ENCODE results near the gene CDH4.

DNA sequence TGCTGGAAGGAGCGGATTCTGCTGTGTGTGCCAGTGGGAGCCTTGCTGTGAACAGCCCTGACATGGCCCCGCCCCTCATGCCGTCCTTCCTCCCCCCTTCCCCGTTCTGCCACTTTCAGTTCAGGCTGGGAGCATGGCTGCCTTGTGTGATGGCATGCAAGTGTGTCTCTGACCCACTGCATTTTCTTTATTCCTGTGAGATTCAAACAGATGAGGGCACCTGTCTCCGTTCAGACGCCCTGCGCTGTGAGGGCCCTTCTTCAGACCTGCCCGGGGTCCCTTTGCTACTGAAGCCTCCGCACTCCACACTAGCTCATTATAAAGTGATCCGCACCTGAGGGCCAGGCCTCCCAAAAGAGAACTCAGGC is 725.3 kb downstream of the CDH4 start:
- TF ChIP-seq CTCF (IDR thresholded peaks at IDR 0.05) (no peak), PREB (CRISPR knock-in tag; IDR thresholded peaks at IDR 0.05; ENCODE audit: borderline replicate concordance) (no peak), ZNF138 (CRISPR knock-in tag; conservative IDR thresholded peaks at IDR 0.05) (no peak), NFYB (CRISPR knock-in tag; conservative IDR thresholded peaks at IDR 0.05; ENCODE audit: low read depth) (no peak), TEAD4 (CRISPR knock-in tag; IDR thresholded peaks at IDR 0.05) (no peak), FOXJ3 (CRISPR knock-in tag; IDR thresholded peaks at IDR 0.05; ENCODE audit: borderline replicate concordance) (no peak), TP53 (CRISPR knock-in tag; IDR thresholded peaks at IDR 0.05) (no peak), TCF7 (CRISPR knock-in tag; IDR thresholded peaks at IDR 0.05; ENCODE audit: low read depth) (no peak), ESRRA (CRISPR knock-in tag; IDR thresholded peaks at IDR 0.05; ENCODE audit: borderline replicate concordance) (no peak), MAX (CRISPR knock-in tag; IDR thresholded peaks at IDR 0.05) (no peak)
